ENCODE results near the gene C5orf15. TPM values are rescaled to one million over a fixed set of nuclear protein-coding genes. Genes with fewer than 3 reads are reported as not detected.
"Not testable (repeated sequence)": the region's sequence is repeated elsewhere in the genome, so short reads cannot be mapped to it uniquely, and the experiment has no call there.

The C5orf15 gene
- polyA plus RNA-seq, 1 donor (not counting 4 experiments of a cell fraction or from before 2014, with no cell fraction given) = 86.9 TPM

DNA sequence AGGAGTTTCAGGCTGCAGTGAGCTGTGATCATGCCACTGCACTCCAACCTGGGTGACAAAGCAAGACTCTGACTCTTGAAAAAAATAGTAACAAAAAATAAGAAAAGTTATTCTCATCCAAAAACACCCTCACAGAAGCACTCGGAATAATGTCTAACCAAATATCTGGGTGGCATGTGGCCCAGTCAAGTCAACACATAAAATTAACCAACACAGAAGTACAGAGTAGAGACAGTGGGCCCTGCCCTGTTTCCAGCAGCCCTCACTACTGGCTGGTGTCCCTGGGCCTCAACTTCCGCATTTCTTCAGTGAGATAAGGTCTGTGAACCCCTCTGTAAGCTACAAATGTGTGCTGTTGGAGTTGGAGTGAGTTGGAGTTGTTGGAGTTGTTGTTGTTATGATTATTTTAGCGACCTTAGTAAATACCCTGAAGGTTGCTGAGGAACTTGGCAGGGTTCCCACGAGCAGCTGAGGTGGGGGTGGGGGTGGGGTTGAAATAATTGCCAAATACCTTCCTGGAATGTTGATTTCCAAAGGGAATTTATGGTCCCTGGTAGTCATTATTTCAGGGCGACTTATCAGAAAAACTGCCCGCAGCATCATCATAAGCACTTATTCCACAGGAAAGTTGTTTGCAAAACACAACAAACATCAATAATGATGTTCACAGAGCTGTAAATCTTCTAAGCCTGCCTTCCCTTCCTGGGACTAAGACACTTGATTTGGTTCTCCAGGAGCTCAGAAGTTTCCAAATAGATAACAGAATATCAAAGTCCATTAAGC, 30.2 kb downstream of the C5orf15 start:
- TF ChIP-seq, protein P1, sequence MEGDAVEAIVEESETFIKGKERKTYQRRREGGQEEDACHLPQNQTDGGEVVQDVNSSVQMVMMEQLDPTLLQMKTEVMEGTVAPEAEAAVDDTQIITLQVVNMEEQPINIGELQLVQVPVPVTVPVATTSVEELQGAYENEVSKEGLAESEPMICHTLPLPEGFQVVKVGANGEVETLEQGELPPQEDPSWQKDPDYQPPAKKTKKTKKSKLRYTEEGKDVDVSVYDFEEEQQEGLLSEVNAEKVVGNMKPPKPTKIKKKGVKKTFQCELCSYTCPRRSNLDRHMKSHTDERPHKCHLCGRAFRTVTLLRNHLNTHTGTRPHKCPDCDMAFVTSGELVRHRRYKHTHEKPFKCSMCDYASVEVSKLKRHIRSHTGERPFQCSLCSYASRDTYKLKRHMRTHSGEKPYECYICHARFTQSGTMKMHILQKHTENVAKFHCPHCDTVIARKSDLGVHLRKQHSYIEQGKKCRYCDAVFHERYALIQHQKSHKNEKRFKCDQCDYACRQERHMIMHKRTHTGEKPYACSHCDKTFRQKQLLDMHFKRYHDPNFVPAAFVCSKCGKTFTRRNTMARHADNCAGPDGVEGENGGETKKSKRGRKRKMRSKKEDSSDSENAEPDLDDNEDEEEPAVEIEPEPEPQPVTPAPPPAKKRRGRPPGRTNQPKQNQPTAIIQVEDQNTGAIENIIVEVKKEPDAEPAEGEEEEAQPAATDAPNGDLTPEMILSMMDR (optimal IDR thresholded peaks at IDR 0.05 in 1 of 3, IDR thresholded peaks at IDR 0.05 in 1 of 3, conservative IDR thresholded peaks at IDR 0.05 in 1 of 3; ENCODE audit: extremely low read depth in 1 of 3, insufficient read depth in 2 of 3, low read length in 3 of 3) = no peak
- no peak for TF ChIP-seq EZH2 (IDR thresholded peaks at IDR 0.05; ENCODE audit: low read length)
- no peaks in the 10 kb centered on the region for H3K36me3 ChIP-seq (ENCODE audit: control insufficient read depth in 2 of 2, extremely low read depth in 1 of 2, insufficient read depth in 2 of 2, low read length in 2 of 2)
- dilution Hi-C loops (cut with MboI; ENCODE audit: extremely low pct_ligation_motif_present, low sequenced_read_pairs) = no loop called here
- DNase-seq (ENCODE audit: low read depth, low spot score) (no peak), FAIRE-seq (no peak)
- no peak overlapping the region for H3K4me2 ChIP-seq (ENCODE audit: control insufficient read depth, extremely low read depth, insufficient read depth, low read depth, low read length)
- H3K9me3 ChIP-seq (ENCODE audit: control insufficient read depth, low read depth, low read length) = no peaks in the 10 kb centered on the region
- H3K9me1 ChIP-seq (ENCODE audit: control insufficient read depth, extremely low read depth, insufficient read depth, low read length) = no peaks in the 10 kb centered on the region
- H4K20me1 ChIP-seq (ENCODE audit: control insufficient read depth, extremely low read depth, insufficient read depth, low read length) = no peaks in the 10 kb centered on the region
- no peak overlapping the region for H3K27ac ChIP-seq (ENCODE audit: control insufficient read depth, insufficient read depth, low read length)
- H3K27me3 ChIP-seq (ENCODE audit: control insufficient read depth, extremely low read depth, insufficient read depth, low read length) = peaks cover 6% of the 10 kb centered on the region
- no peaks in the 10 kb centered on the region for H3K79me2 ChIP-seq (ENCODE audit: control insufficient read depth, insufficient read depth, low read length)
- H3K4me3 ChIP-seq (ENCODE audit: control insufficient read depth in 2 of 3, extremely low read depth in 1 of 3, insufficient read depth in 2 of 3, low read depth in 1 of 3, low read length in 3 of 3) = no peak overlapping the region
- H3K4me1 ChIP-seq (ENCODE audit: control insufficient read depth, extremely low read depth, insufficient read depth, low read length) = no peaks in the 10 kb centered on the region
- H2AFZ ChIP-seq (ENCODE audit: control insufficient read depth, low read length) = no peak overlapping the region
- H3K9ac ChIP-seq (ENCODE audit: control insufficient read depth, extremely low read depth, insufficient read depth, low read length) = no peak overlapping the region

DNA sequence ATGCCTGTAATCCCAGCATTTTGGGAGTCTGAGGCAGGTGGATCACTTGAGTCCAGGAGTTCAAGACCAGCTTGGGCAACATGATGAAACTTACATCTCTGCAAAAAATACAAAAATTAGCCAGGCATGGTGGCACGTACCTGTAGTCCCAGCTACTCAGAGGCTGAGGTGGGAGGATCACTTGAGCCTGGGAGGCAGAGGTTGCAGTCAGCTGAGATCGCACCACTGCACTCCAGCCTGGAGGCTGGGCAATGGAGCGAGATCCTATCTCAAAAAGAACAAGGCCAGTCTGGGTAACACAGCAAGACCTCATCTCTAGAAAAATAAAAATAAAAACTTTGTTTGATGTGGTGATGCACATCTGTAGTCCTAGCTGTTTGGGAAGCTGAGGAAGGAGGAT, 30.8 kb downstream of the C5orf15 start:
- DNase-seq (ENCODE audit: low read depth, low spot score); H3K9me1 ChIP-seq (ENCODE audit: control insufficient read depth, extremely low read depth, insufficient read depth, low read length); H4K20me1 ChIP-seq (ENCODE audit: control insufficient read depth, extremely low read depth, insufficient read depth, low read length); H3K4me2 ChIP-seq (ENCODE audit: control insufficient read depth, extremely low read depth, insufficient read depth, low read depth, low read length); H3K79me2 ChIP-seq (ENCODE audit: control insufficient read depth, insufficient read depth, low read length); H3K27me3 ChIP-seq (ENCODE audit: control insufficient read depth, extremely low read depth, insufficient read depth, low read length); H2AFZ ChIP-seq (ENCODE audit: control insufficient read depth, low read length); H3K4me3 ChIP-seq (ENCODE audit: control insufficient read depth in 2 of 3, extremely low read depth in 1 of 3, insufficient read depth in 2 of 3, low read depth in 1 of 3, low read length in 3 of 3); H3K27ac ChIP-seq (ENCODE audit: control insufficient read depth, insufficient read depth, low read length); H3K9ac ChIP-seq (ENCODE audit: control insufficient read depth, extremely low read depth, insufficient read depth, low read length); H3K4me1 ChIP-seq (ENCODE audit: control insufficient read depth, extremely low read depth, insufficient read depth, low read length); H3K9me3 ChIP-seq (ENCODE audit: control insufficient read depth, low read depth, low read length); H3K36me3 ChIP-seq (ENCODE audit: control insufficient read depth in 2 of 2, extremely low read depth in 1 of 2, insufficient read depth in 2 of 2, low read length in 2 of 2); dilution Hi-C loops (cut with MboI; ENCODE audit: extremely low pct_ligation_motif_present, low sequenced_read_pairs); FAIRE-seq: not testable (repeated sequence)

DNA sequence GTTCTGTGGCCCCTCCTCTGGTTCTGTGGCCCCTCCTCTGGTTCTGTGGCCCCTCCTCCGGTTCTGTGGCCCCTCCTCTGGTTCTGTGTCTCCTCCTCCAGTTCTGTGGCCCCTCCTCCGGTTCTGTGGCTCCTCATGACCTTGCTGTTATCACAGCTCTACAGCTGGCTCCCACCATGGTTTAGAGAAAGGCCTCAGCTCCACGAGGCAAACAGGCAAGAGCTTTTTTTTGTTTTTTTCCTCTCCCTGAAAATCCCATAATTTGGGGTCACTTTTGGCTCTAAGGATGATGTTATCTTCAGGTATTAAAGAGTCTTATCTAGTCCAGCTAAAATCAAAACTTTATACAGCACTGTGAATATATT, 31.8 kb downstream of the C5orf15 start:
- dilution Hi-C loops (cut with MboI; ENCODE audit: extremely low pct_ligation_motif_present, low sequenced_read_pairs) = no loop called here
- Histone ChIP-seq H3K9me3 (ENCODE audit: control insufficient read depth, low read depth, low read length) (no peaks in the 10 kb centered on the region), H3K79me2 (ENCODE audit: control insufficient read depth, insufficient read depth, low read length) (no peaks in the 10 kb centered on the region), H3K27me3 (ENCODE audit: control insufficient read depth, extremely low read depth, insufficient read depth, low read length) (peaks cover 6% of the 10 kb centered on the region), H3K9ac (ENCODE audit: control insufficient read depth, extremely low read depth, insufficient read depth, low read length) (no peak overlapping the region), H3K4me2 (ENCODE audit: control insufficient read depth, extremely low read depth, insufficient read depth, low read depth, low read length) (no peak overlapping the region), H3K9me1 (ENCODE audit: control insufficient read depth, extremely low read depth, insufficient read depth, low read length) (no peaks in the 10 kb centered on the region), H3K27ac (ENCODE audit: control insufficient read depth, insufficient read depth, low read length) (no peak overlapping the region), H3K4me3 (ENCODE audit: control insufficient read depth in 2 of 3, extremely low read depth in 1 of 3, insufficient read depth in 2 of 3, low read depth in 1 of 3, low read length in 3 of 3) (no peak overlapping the region), H3K36me3 (ENCODE audit: control insufficient read depth in 2 of 2, extremely low read depth in 1 of 2, insufficient read depth in 2 of 2, low read length in 2 of 2) (no peaks in the 10 kb centered on the region), H4K20me1 (ENCODE audit: control insufficient read depth, extremely low read depth, insufficient read depth, low read length) (no peaks in the 10 kb centered on the region), H3K4me1 (ENCODE audit: control insufficient read depth, extremely low read depth, insufficient read depth, low read length) (no peaks in the 10 kb centered on the region), H2AFZ (ENCODE audit: control insufficient read depth, low read length) (no peak overlapping the region)
- no peak for DNase-seq (ENCODE audit: low read depth, low spot score)
- FAIRE-seq = no peak
- no peak for TF ChIP-seq EZH2 (IDR thresholded peaks at IDR 0.05; ENCODE audit: low read length)
- TF ChIP-seq, protein P1 (optimal IDR thresholded peaks at IDR 0.05 in 1 of 3, IDR thresholded peaks at IDR 0.05 in 1 of 3, conservative IDR thresholded peaks at IDR 0.05 in 1 of 3; ENCODE audit: extremely low read depth in 1 of 3, insufficient read depth in 2 of 3, low read length in 3 of 3) = no peak
